IPS-NIHi7 (cell line): ENCODE results near the gene SOCS1.

Experiments
- DNase-seq: peaks from one replicate; pipeline ENCODE4 v3.0.0; 2012; ENCODE audit warnings: mixed read lengths; ENCODE audit errors: extremely low spot score

The SOCS1 gene

GRCh38 chr16:11285842-11286241 is 29.8 kb upstream of the SOCS1 start:
- DNase-seq: no peak

DNA sequence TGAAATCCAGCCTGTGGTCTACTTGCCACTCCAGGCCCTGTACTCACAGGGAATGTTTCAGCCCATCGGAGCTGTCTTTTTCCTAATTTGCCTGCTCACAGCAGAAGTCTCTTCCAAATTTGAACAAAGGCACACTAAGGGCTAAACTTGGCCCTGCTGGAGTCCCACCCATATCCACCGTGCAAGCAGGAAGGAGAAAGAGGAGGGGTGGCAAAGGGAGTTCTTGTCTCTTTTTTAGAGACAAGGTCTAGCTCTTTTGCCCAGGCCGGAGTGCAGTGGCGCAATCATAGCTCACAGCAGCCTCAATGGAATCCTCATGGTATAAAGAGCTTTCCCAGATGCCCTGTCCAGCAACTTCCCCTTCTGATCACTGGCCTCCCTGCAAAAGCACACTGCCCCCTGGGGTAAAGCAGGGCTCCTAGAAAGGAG is 27.8 kb upstream of the SOCS1 start:
- DNase-seq: no peak

GRCh38 chr16:11280616-11281522 is 24.9 kb upstream of the SOCS1 start, which contains the start of gene PRM1:
Gene PRM1 (minus strand): TSS chr16:11281330. CDS start chr16:11281238, 92 bp downstream.
- DNase-seq: no peak

DNA sequence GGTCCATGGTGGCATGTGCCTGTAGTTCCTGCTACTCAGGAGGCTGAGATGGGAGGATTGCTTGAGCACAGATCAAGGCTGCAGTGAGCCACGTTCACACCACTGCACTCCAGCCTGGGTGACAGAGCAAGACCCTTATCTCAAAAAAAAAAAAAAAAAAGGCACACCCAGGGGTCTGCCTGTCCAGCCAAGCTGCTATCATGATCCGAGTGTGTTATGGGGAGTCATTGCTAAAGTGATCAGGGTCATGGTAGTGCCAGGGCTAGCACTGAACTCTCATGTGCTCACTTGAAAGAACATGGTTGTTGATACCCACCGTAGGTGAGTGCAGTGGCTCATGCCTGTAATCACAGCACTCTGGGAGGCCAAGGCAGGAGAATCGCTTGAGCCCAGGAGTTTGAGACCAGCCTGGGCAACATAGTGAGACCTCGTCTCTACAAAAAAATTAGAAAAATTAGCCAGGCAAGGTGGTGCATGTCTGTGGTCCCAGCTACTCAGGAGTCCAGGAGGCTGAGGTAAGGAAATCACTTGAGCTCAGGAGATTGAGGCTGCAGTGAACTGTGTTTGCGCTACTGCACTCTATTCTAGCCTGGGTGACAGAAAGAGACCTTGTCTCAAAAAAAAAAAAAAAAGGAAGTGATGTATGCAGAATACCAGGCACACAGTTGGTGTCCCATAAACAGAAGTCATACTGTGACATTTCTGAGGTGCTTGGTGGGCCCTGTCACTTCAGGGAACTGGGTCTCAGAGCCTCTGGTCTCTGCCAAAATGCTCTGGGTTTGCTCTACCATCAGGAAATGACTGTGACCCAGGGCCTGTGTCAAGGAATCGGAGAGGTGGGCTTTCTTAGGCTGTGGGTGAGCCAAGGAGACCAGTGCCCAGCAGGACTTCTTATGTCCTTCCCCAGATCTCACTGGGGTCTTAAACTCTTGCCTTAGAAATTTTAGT is 23.0 kb upstream of the SOCS1 start:
- no peak for DNase-seq

DNA sequence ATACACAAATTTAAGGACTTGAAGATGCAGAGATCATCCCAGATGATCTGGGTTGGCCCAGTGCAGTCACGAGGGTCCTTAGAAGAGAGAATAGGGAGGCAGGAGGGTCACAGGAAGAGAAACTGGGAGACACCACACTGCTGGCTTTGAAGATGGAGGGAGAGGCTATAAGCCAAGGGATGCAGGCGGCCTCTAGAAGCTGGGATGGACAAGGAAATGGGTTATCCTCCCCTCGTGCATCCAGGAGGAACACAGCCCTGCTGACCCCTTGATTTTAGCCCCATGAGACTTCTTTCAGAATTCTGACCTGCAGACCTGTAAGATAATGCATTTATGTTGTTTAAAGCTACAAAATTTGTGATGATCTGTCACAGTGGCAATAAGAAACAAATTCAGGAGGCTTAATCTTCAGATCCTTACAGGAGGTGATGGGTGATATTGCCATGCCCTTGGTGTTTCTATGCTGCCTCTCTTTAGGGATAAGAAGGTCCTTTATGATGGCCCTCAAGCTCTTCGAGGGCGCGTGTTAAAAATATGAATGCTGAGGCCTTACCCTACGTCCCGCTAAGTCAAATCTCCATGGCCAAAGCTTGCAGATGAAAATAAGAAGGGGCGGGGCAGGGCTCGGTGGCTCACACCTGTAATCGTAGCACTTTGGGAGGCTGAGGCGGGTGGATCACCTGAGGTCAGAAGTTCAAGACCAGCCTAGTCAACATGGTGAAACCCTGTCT is 21.8 kb upstream of the SOCS1 start:
- DNase-seq: no peak

GRCh38 chr16:11276896-11277593 is 21.0 kb upstream of the SOCS1 start:
- no peak for DNase-seq

DNA sequence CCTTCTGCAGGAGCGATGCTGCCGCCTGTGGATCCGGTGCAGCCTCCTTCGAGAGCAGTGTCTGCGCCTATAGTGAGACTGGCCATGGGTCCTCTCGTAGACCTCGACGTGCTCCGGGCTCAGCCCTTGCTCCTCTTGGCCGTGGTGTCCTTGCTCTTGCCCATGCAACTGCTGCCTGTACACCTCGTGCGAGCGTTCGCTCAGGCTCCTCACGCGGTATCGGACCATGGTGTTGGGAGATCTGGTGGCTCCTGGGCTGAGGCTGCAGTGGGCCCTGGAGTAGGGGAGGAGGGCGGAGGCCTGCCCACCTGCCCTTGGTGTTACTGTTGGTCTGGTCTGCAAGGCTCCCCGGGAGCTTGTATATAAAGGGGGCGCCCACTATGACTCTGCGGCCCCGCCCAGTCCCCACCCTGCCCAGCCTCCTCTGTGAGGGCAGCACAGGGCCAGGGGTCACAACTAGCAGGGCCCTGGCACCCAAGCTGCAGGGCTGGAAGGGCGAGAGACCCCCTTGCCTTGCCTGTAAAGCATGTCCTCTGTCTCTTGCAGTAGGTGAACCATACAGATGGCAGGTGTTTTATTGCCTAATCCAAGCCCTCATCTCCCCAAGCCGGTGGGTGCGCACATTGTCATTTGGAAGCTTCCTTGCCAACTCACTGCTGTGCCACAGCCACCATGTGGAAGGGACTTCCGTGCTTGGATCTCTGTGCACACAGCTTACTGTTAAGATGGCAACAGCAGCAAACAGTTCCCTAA is 20.3 kb upstream of the SOCS1 start, which contains the start of gene PRM2:
TSS of gene PRM2 (minus strand) at position 338 of the 753 bp plus-strand sequence. CDS start at position 228, 110 bp downstream.
- DNase-seq: no peak

DNA sequence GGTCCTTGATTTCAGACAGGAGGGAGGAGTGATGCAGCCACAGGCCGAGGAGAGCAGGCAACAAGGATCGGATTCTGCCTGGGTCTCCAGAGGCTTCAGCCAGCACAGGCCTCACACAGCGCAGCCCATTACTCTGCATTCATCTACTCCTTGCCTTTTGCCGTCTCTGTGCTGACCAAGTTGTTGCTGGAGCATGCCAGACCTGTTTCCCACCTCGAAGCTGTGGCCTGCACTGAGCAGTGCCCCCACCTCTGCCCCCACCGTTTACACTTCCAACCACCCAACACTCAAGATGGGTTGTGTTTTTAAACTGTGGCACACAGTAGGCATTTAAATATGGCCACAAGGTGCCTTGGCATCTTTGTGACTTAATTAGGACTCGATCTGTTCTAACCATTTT is 19.0 kb upstream of the SOCS1 start:
- no peak for DNase-seq

DNA sequence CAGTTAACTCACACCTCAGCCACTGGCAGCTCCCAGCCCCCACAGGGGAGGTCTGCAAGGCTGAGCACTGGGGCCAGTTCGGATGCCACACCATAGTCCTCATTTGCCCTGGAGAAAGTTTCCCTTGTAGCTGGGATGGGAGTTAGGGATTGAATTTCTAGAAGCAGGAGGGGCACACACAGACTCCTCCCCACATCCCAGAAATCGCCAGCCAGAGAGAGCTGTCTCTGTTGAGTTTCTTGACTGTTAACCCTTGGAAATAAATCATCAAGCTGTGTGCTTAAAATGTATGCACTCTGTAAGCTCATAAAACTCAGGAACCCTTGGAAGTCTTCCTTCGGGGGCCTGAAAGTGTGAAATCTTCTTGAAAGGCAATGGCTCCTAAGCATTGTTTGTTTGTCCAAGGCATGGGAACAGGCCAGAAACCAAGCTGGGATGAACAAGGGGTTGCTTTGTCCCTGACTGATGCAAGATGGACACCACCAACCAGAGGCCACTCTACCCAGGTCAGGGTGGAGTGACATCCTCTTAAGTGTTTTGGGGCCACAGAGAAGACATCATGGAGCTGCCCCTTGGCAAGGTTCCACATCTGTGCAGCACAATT is 17.8 kb upstream of the SOCS1 start:
- DNase-seq: no peak

DNA sequence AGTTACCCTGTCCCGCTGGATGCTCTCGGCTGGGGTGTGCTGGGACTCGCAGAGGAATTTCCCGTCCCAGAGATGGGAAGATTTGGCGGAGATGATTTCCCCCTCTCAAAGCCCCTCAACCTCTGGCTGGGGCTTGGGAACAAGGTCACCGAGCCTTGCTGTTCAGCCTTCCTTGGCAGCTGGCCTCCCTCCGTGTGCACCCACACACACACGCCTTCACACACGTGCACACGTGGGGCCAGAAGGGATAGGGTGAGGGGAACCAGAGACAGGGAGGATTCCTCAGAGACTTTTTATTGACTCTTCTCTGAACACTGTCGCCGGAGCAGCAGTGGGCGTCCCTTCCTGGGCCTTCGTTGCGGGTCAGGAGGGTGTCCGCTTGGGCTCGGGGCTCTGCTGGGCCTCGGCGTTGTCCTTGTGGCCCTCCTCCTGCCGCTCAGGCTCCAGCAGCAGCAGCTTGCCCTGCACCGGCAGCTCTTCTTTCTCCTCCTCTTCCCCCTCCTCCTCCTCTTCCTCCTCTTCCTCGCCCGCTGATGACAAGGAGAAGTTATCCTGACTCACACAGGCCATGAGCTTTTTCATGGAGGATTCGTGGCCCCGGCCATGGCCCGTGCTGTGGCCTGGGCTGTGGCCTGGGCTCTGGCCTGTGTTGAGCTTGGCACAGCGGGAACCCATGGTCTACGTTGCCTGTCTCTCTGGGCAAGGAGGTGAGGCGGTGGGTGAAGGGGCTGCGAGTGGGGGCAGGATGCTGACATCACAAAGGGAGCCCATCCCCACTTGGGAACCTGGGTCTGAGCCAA is 17.1 kb upstream of the SOCS1 start, which contains the start of gene PRM3:
TSS of gene PRM3 (minus strand) at position 709 of the 800 bp plus-strand sequence. CDS start at position 675, 34 bp downstream.
- DNase-seq: no peak

GRCh38 chr16:11272484-11272883 is 16.5 kb upstream of the SOCS1 start:
- no peak for DNase-seq

GRCh38 chr16:11271610-11272009 is 15.6 kb upstream of the SOCS1 start:
- DNase-seq: no peak

DNA sequence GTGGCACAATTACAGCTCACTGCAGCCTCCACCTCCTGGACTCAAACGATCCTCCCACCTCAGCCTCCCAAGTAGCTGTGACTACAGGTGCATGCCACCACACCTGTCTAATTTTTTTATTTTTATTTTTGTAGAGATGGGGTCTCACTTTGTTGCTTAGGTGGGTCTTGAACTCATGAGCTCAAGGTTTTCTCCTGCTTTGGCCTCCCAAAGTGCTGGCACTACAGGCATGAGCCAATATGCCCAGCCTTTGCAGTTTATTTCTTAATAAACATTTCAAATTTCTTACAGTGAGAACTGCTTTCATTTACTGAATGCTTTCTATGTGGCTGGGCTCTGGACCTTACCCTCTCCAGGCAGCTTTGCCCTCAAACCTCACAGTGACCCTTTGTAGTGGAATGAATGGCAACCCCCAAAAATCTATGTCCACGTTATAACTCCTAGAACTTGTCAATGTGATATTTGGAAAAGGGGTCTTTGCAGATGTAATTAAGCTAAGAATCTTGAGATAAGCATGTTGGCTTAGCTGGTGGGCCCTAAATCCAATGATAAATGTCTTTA is 14.7 kb upstream of the SOCS1 start:
- DNase-seq: no peak

DNA sequence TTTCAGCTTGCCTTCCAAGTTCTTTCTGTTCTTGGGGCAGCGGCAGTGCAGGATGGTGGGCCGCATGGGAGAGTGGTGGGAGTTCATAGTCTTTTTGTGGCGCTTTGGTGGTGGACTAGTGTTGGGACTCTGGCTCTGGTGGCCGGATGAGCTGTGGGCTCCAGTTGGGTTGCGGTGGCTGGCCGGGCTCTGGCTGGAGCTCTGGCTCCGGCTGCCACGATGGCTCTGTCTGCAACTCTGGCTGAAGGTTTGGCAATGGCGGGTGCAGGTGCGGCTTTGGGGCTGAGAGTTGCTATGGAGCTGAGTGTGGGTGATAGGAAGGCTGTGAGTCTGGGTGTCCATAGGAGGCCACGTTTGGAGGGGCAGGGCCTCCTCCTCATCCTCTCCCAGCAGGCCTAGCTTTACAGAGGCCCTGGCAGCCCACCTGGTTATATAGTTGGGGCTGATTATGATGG is 12.9 kb upstream of the SOCS1 start, which contains the start of gene TNP2:
TSS of gene TNP2 (minus strand) at position 405 of the 455 bp plus-strand sequence. CDS start at position 342, 63 bp downstream.
- no peak for DNase-seq

GRCh38 chr16:11265124-11265523 is 9.1 kb upstream of the SOCS1 start:
- no peak for DNase-seq

DNA sequence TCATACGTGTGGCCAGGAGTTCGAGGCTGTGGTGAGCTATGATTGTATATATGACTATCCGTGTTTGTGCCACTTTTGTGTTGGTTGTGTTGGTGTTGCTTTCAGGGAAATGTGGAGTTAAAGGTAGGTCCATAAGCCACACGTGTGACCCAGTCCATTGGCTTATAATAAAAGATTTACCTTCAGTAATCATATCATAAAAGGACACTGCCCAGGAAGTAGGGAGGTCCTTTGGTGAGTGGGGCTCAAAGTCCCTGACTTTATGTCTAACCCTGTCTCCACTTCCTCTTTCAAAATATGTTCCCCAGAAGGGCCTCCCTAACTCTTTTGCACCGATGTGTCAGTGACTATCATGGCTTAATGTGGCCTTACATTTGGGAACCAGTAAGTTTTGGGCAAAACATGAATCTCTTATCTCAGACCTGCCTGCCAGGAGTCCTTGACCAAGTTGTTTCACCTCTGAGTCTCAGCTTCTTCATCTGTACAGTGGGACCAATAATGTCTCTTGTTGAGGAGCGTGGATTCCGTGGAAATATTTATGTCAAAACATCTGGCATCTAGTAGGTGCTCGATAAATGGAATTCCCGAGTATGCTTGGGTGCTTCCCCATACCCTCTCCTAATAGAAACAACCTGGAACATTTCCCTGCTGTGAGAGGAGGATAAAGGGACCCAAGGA is 8.3 kb upstream of the SOCS1 start:
- DNase-seq: no peak

DNA sequence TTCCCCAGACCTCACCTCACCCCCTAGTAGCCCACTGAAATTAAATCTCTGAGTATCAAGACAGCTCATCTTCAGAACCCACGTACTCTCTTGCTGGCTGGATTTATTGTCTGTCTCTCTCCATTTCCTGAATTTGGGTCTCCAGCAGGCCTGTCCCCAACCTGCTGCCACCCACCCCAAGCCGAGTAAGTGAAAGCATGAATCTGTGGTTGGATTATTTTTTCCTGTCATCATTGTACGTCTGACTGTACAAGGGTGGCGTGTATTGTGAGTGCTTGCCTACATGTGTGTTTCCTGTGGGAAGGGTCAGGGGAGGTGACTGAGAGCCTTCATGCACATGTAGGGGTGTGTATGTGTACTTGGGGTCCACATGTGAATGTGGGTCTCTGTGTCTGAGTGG is 7.7 kb upstream of the SOCS1 start:
- DNase-seq: no peak

DNA sequence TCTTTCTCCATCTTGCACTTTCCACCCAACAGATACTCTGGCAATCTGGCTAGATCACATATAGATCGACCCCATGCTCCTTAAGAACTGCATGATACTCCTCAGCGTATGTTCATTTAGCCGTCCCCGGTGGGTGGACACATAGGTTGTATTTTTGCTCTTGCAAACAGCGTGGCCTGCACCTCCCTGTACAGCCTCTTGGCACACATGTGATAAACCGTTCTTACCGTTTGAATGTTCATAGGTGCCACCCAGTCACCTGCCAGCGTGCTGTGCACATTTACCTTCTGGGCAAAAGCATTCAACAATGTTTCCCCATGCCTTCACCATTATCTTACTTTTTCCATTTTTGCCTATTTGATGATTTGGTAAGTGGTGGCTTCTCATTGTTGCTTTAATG is 6.9 kb upstream of the SOCS1 start:
- DNase-seq: no peak
